ENCODE results near the gene MYO1B. TPM values are rescaled to one million over a fixed set of nuclear protein-coding genes. Genes with fewer than 3 reads are reported as not detected.

MYO1B gene
- total and polyA plus RNA-seq, 2 experiments from 2014 or later, result 26.4 to 70.6 TPM

DNA sequence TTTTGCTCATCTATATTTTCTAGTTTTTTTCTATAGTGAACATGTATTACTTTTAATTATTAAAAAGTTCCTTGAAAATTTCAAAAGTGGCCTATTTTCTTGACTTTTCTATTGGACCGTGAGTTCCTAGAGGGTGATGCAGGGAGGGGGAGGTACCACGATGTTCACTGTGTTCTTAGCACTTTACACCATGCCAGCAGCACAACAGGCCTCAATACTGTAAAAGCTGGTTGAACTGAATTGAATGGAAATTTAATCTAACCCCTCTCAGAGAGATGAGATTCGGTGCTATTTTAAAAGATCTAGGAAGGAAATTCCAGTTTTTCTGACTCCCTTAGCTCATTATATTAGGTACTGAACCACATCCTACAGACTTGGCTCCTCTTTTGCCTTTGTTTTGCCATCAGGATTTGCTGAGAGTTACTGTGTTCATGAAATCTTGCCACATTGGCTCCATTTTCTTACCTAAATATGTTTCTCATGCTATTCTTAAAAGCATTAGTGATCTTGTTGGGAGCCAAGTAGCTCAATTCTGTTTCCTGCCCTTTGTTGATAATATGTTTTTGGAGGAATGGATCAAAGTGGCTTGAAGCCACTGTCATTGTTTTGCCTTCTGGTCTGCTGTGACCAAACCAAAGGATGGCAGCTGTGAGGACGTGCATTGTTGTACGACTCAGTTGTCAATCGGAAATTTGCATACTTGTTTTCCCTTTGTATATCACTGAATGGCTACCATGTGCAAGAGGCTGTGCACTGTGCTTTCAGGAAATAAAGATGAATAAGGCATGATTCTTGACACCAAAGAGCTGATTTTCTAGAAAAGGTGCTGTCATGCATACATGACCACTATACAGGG lies 25.3 kb downstream of the MYO1B start (continued):
- TF ChIP-seq ZNF114 (CRISPR knock-in tag; IDR thresholded peaks at IDR 0.05), result no peak
- TF ChIP-seq NANOG (IDR thresholded peaks at IDR 0.05; ENCODE audit: borderline replicate concordance), result no peak
- TF ChIP-seq STAT1 (IDR thresholded peaks at IDR 0.05; ENCODE audit: unreplicated experiment), result no peak

GRCh38 chr2:191272064-191272463 lies 26.9 kb downstream of the MYO1B start:
- H2AFZ ChIP-seq, result no peak overlapping the region
- ATAC-seq (no peak), DNase-seq (ENCODE audit: low spot score) (no peak)
- no peak overlapping the region for H3K4me3 Mint-ChIP-seq
- H3K4me3 ChIP-seq, result no peak overlapping the region
- peaks cover 30% of the 10 kb centered on the region for H3K4me1 ChIP-seq (ENCODE audit: insufficient read depth)
- H3K27me3 ChIP-seq (ENCODE audit: insufficient read depth), result no peaks in the 10 kb centered on the region
- H3K9me3 Mint-ChIP-seq, result no peaks in the 10 kb centered on the region
- no peak overlapping the region for H3K27ac ChIP-seq (ENCODE audit: low read depth)
- peaks cover 100% of the 10 kb centered on the region for H3K79me2 ChIP-seq (replicated peaks; ENCODE audit: insufficient read depth)
- peaks cover 58% of the 10 kb centered on the region for H4K20me1 ChIP-seq (replicated peaks; ENCODE audit: insufficient read depth)
- no peak overlapping the region for H3K4me2 ChIP-seq
- no peaks in the 10 kb centered on the region; the same call in 2 of the 3 replicates for H3K36me3 Mint-ChIP-seq (ENCODE audit: low read depth)
- H3F3A ChIP-seq (replicated peaks; ENCODE audit: low read depth), result no peaks in the 10 kb centered on the region
- H3K27ac Mint-ChIP-seq, result no peak overlapping the region; the same call in 1 of the 2 replicates
- H3K4me1 Mint-ChIP-seq, result peaks cover 53% of the 10 kb centered on the region
- no peaks in the 10 kb centered on the region for H3K27me3 Mint-ChIP-seq (ENCODE audit: insufficient read depth, low read depth, poor library complexity)
- no peaks in the 10 kb centered on the region for H3K9me2 ChIP-seq (ENCODE audit: insufficient read depth)
- no peaks in the 10 kb centered on the region for H3K36me3 ChIP-seq (ENCODE audit: insufficient read depth)
- TF ChIP-seq JUNB (IDR thresholded peaks at IDR 0.05; ENCODE audit: unreplicated experiment) (no peak), CTCF (conservative IDR thresholded peaks at IDR 0.05; ENCODE audit: low read depth in 2 of 2) (no peak), NANOG (IDR thresholded peaks at IDR 0.05; ENCODE audit: borderline replicate concordance) (no peak), EZH2 (IDR thresholded peaks at IDR 0.05; ENCODE audit: low read depth, unreplicated experiment) (no peak), POLR2AphosphoS5 (IDR thresholded peaks at IDR 0.05; ENCODE audit: low read depth) (no peak), ZNF331 (CRISPR knock-in tag; IDR thresholded peaks at IDR 0.05; ENCODE audit: low read depth) (no peak), EZH2phosphoT487 (IDR thresholded peaks at IDR 0.05; ENCODE audit: unreplicated experiment) (no peak), ZNF462 (CRISPR knock-in tag; IDR thresholded peaks at IDR 0.05) (no peak), ZNF114 (CRISPR knock-in tag; IDR thresholded peaks at IDR 0.05) (no peak), STAT1 (IDR thresholded peaks at IDR 0.05; ENCODE audit: unreplicated experiment) (no peak), CREB1 (CRISPR knock-in tag; IDR thresholded peaks at IDR 0.05; ENCODE audit: low read depth) (no peak)
- TF ChIP-seq, protein P1, sequence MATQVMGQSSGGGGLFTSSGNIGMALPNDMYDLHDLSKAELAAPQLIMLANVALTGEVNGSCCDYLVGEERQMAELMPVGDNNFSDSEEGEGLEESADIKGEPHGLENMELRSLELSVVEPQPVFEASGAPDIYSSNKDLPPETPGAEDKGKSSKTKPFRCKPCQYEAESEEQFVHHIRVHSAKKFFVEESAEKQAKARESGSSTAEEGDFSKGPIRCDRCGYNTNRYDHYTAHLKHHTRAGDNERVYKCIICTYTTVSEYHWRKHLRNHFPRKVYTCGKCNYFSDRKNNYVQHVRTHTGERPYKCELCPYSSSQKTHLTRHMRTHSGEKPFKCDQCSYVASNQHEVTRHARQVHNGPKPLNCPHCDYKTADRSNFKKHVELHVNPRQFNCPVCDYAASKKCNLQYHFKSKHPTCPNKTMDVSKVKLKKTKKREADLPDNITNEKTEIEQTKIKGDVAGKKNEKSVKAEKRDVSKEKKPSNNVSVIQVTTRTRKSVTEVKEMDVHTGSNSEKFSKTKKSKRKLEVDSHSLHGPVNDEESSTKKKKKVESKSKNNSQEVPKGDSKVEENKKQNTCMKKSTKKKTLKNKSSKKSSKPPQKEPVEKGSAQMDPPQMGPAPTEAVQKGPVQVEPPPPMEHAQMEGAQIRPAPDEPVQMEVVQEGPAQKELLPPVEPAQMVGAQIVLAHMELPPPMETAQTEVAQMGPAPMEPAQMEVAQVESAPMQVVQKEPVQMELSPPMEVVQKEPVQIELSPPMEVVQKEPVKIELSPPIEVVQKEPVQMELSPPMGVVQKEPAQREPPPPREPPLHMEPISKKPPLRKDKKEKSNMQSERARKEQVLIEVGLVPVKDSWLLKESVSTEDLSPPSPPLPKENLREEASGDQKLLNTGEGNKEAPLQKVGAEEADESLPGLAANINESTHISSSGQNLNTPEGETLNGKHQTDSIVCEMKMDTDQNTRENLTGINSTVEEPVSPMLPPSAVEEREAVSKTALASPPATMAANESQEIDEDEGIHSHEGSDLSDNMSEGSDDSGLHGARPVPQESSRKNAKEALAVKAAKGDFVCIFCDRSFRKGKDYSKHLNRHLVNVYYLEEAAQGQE (IDR thresholded peaks at IDR 0.05; ENCODE audit: unreplicated experiment), result no peak
